ENCODE data around the gene CARNS1.

Gene CARNS1, protein sequence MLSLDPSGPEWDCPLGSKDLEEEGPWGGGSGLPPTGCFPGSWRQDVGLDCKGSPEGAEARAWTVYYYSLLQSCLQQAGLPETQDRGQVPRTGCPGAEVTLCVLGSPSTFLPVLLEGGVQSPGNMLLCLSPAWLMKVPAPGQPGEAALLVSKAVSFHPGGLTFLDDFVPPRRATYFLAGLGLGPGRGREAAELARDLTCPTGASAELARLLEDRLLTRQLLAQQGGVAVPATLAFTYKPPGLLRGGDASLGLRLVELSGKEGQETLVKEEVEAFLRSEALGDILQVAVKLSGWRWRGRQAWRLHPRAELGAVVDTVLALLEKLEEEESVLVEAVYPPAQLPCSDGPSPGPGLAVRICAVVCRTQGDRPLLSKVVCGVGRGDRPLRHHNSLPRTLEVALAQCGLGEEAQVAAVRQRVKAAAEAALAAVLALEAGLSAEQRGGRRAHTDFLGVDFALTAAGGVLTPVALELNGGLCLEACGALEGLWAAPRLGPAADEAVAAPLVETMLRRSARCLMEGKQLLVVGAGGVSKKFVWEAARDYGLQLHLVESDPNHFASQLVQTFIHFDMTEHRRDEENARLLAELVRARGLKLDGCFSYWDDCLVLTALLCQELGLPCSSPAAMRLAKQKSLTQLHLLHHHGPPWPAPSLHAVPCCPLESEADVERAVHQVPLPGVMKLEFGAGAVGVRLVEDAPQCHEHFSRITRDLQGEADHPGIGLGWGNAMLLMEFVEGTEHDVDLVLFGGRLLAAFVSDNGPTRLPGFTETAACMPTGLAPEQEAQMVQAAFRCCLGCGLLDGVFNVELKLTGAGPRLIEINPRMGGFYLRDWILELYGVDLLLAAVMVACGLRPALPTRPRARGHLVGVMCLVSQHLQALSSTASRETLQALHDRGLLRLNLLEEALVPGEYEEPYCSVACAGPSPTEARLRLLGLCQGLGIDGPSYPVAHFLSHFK

DNA sequence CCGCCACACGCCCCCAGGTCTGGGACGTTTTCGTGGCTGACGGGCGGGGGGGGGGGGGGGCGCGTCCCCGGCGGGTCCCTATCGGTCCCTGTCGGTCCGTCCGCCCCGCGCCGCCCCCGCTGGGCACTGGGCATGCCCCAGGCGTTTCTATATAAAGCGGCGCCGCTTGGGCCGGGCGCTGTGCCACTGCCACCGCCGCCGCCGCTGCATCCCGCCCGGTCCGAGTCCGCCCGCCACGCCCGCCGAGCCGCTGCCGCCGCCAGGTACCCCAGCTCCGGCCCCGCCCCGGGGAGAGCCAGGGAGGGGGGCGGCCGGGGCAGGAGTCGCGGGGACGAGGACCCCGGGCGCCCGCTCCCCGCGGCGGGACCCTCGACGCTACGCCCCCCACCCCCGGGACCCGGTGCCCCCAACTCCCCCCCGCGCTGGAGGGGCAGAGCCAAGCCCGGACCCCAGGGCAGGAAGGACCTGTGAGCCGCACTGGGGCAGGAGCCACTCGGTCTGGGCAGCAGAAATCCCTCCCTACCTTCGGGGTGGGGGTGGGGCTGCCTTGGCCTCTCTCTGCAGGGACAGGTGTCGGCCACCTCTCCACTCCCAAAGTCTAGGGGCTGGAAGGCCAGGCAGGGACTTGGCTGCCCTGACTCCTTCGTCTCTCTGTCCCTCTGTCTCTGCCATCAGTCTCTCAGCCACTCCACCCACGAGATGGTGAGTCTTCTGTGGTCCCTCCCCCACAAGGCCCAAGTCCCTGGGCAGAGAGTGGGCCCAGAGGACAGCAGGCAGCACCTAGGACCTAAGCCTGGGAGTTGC lies at the start of gene CARNS1:
CARNS1 (plus strand) TSS at position 178 of the 804 bp plus-strand sequence; CDS start at position 700, 522 bp downstream.
- no peak for DNase-seq

DNA sequence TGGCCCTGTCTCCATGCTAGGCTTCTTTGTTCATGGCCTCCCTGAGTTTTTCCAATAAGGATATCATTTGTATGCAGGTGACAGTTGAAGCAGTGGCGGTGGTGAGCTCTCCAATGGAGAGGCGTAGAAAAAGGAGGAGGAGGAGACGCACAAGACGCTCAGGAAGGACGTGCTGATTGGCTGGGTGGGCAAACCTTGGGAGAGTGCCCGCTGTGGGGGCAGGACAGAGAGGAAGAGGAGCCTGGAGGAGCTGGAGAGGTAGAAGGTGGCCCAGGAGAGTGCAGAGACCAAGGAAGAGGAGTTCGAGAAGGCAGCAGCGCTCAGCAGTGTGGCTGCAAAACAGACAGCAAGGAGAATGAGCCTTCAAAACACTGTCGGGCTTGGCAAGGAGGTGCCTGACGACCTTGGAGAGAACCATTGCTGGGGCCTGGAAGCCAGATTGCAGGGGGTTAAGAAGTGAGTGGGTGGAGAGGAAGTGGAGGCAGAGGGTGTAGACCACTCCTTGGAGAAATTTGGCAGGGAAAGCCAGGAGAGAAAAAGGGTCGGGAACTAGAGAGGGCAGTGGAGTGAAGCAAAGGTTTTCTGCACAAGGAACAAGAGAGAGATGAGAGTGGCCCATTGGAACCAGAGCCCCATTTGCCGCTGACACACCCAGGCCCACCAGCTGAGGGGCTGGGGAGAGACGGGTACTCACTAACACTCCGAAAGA lies 49.6 kb upstream of the CARNS1 start:
- DNase-seq, result no peak

DNA sequence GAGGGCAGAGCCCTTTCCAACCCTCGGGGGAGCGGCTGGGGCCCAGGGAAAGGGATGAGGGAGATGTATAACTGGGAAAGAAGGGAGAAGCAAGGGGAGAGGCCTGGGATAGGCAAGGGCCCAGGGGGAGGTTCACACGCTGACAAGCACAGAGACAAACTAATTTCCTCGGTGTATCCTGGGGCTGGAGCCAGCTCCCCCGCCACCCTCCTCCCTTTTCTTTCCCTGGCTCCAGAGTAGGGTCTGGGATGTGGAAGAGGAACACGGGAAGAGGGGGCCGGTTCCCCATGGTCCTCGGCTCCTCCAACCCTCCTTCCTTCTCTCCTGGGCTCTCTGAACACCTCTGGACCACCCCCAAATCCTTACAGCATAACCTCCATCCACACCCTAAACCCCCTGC lies 48.9 kb upstream of the CARNS1 start:
- DNase-seq, result no peak

DNA sequence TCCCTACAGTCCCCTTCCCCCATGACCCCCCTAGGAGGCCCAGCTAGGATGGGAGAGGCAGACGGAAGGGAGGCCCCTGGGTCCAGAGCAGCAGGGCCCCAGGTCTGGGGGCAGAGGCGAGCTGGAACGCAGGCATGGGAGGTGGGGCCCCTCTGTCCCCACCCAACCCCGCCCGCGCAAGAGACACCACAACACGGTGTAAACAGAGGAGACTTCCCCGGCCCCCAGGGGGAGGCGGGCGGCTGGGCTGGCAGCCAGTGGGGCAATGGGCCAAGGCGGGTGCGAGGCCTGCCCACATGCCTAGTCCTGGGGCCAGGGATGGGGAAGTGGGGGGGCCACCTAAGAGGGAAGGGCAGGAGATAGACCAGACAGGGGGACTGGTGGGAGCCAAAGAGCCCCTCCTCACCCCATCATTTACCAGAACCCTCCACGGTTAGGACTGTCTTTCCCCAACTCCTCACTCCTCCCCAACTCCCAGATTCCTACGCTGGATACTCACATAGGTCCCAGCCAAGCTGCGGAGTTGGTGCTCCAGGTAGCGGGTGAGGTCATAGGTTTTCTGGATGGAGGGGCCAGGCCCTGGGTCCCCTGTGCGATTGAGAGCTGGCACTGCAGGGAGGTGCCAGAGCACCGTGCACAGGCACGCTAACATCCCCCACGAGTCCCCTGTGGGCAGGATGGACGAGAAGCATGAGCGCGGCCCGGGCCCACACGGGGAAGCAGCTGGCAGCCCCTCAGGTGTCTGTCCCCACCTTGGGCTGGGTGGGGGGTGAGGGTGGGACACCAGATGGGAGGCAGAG lies 48.3 kb upstream of the CARNS1 start:
- no peak for DNase-seq

DNA sequence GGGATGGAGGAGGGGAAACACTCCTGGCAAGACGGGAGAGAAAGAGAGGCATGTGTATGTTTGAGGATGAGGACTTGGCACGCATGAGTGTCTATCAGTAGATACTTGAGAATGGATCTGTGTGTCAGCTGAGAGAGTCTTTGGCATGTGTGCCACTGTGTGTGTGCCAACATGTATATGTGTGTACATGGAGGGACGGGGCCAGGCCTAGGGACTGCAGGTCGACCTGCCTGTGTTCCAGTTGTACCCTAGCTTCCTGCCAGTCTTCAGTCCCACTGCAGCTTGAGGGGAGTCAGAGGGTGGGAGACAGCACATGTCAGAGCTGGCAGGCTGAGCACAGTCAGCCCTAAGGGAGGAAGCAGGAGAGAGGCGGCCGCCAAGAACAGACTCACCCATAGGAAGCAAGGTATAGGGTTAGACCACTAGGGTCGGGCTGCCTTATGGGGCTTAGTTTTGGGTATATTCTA lies 47.7 kb upstream of the CARNS1 start:
- DNase-seq, result no peak

DNA sequence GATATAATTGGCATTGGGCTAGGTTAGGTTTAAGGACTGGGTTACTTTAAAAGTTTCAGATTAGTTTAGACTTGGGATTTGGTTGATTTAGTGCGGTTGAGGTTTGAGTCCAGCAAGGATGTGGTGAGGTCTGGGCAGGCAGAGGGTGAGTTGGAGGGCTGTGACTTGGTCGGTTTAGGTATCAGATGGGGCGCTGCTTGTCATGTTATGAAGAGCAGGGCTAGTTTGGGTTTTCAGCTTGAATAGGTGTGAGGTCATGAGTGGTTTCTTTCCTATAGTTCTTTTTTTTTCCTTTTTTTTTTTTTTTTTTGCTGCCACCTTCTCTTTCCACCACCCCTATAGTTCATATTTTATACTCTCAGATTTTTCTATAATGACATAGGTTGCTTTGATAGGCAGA lies 46.9 kb upstream of the CARNS1 start:
- DNase-seq, result no peak

DNA sequence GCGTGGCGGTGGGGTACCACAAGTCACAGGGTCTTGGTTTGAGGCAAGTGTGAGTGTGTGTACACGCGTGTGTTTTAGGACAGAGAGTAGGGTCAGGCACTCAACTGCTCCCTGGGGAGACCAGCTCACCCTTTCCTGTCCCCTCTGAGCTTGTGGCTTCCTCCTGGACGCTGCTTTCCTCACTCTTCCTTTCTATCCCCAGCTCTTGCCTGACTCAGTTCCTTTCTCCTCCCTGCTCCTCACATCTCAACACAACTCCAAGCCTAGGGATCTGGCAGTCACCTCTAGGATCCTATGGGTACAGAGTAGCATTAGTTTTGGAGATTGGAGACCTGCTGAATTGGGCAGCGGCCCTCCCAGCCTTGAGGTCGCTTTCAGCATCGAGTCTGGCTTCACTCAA lies 46.2 kb upstream of the CARNS1 start:
- no peak for DNase-seq

DNA sequence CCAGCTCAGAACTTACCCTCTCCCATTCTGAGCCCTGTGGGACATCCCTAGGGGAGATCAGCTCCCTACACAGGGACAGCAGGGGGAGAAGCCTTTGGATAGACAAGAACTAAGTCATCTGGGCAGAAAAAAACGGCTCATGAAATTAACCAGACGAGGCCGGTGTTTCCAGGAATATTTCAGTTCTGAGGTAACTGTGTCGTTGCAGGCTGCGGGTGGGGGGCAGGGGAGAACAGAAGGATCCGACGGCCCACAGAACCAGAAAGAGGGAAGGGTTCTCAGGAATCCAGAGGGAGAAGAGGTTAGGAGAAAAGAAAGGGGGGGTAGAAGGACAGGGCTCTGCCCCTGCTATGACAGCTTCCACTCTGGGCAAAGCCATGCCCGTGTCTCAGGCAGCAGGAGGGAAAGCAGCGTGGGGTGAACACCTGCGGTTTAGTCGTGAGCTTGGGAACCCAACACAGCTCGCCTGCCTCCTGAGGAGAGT lies 45.6 kb upstream of the CARNS1 start:
- DNase-seq, result no peak

DNA sequence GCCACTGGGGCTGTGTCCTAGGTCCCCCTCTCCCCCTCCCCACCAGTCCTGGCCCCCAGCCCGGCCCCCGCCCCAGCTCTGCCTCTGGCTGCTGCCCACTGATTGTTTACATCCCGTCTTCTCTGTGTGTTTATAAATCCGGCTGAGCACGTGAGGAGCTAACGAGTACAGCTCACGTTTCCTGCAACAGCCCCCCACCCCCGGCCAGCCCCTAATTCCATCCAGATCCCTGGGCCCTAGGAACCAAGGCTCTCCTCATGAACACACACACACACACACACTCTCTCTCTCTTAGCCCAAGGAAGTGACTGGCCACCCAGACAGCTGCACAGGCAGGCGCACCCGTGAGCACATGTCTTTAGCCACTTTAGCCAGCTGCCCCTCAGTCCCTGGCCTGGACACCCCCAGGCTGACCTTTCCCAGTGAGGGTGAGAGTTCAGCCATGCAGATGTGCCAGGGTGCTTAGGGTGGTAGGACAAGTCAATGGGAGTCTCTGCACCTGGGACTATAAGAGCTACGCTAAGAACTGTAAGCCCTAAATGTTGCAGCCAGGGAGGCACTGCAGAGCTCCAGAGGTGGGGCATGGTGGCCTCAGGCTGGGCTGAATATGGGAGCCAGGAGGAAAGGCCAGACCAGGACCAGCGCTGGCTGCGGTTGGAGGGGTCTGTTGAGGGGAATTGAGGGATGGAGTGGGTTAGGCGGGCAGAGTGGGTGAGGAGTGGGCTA lies 45.0 kb upstream of the CARNS1 start:
- DNase-seq, result no peak

DNA sequence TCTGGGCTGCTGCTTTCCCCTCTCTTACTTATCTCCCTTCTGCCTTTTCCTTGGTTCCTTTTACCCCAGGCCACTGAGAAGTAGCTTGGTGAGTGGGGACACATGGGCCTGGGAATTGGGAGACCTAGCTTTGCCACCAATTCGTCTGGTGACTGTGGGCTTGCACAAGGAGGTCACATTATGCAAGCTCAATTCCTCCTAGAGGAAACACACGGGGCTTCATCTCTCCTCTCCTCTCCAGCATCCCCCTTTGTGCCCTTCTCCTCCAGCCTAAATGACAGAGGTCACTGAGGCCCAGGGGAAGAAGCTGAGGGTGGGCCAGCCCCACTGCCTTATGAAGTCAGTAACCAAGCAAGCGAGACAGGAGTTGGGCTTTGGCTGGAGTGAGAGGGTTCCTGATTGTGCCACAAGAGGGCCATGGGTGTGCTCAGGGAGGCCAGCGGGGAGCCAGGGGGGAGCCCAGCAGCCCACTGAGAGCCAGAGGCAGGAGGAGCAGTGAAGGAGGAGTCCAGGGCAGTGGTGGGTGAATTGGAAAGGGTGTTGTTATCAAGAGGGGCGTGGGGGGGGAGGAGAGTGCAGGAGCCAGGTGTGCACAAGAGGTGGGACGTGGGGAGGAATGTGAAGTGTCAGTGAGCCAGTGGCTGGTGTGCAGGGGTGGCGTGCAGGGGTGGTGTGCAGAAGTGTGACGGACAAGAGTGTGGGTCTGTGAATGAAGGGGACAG lies 44.1 kb upstream of the CARNS1 start:
- DNase-seq, result peak; percentile 68 to 75

DNA sequence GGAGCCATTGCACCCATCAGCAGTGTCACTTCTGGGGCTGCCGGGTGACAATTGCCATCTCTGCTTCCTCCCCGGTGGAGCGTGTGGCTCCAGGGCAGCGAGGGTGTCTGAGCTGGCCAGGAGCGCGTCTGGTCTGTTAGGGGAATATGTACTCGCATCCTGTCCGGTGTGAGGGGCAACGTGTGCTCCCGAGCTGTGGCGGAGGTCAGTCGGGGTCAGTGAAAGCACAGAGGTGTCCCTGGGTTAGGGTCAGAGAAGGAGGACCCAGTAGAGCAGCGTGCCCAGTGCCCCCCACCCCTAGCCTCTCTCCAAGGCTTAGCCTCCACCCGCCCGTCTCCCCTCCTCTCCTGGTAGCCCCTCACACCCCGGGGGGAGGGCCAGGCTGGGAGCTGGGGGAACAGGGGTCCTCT lies 43.6 kb upstream of the CARNS1 start:
- DNase-seq, result no peak

DNA sequence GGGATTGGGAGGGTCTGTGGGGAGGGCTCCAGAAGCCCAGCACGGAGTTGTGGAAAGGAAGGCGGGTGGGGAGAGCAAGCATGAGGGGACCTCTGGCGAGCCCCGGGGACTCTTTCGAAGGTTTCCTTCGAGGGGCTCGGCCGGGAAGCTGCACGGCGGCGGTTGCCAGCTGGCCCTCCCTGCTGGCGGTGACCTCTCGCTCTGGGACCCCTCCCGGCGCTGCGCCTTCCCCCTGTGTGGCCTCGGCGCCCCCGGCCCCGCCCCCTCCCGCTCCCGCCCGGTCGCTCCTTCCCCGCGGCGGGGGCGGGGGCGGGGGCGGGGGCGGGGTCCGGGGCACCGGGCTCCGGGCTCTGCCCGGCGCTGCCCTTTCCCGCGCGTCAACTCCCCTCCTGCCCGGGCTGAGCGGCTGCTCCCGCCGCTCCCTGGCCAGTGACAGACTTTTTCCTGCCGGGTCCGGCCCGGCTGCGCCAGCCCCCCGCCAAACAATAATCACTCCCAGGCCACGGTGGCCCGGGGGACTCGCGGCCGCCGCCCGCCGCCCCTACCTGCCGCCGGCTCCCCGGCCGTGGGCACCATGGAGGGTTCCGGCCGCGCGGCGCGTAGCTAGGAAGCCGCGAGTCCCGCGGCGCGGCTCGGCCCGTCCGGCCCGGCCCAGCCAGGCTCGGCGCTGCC lies 43.0 kb upstream of the CARNS1 start:
- DNase-seq, result no peak

DNA sequence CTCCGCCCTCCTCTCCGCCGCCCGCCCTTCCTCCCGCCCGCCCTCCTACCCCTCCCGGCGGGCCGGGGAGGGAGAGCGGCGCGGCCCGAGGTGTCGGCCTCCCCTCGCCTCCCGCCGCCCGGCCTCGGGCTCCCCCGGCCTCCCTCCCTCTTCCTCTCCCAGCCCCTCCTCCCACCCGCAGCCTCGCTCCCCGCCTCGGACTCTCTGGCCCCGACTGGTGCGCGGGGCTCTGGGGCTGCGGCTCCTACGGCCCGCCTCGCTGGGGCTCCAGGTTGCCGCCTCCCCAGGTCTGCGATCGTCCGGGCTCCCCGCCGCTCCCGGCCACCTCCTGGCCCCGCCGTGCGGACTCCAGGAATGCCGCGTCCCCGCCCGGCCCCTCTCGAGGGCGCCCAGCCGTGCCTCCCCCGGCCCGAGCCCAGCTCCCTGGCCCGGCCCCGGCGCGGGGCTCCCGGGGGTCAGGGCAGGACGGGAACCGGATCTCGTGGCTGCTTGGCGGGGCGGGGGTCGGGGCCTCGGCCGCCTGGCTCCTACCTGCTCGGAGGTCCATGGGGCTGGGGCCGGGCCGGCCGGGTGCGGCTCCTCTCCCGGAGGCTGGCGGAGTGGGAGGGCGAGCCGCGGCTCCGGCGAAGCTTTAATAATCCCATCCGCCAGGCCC lies 42.4 kb upstream of the CARNS1 start, which contains the start of gene CLCF1:
CLCF1 (minus strand) TSS at position 606 of the 655 bp plus-strand sequence; CDS start at position 547, 59 bp downstream.
- DNase-seq, result peak; percentile 24 to 31

DNA sequence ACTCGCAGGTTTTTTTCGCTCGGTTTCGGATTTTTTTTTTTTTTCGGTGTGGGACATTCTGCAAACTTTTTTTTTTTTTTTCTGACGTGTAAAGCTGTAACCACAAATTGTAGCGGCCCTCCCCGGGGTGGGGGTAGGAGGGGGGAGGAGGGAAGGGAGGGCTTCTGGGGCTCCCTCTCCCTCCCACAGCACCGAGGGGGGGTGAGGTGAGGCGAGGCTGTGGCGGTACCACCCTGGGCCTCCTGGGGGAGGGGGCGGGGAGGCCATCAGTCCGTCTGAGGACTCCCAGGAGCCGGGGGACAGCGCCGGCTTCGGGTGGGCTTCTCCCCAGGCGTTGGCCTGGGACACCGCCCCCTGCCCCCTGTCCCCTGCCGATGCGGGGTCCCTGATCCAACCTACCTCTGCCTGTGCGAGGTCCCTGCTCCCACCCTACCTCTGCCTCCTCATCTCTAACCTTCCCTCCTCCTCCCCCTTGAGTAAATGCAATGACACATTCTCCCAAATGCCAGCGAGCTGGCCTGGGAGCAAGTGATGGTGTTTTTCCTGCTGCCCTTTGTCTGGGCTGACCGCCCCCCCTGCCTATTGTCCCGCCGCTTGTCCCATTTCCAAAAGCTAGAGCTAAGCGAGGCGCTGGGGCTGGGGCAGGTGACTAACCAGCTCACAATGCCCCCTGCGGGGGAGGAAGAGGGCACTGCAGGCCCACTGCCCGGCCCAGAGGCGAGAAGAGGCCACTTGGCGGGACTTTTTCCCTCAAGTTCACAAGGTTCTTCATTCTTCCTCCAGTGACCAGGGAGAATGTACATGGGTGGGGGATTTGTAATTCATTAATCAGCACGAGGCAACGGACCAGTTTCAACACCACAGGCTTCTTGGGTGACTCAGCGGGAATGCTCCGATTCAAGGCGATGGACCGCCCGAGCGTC lies 41.6 kb upstream of the CARNS1 start:
- DNase-seq, result peak; percentile 68 to 72

DNA sequence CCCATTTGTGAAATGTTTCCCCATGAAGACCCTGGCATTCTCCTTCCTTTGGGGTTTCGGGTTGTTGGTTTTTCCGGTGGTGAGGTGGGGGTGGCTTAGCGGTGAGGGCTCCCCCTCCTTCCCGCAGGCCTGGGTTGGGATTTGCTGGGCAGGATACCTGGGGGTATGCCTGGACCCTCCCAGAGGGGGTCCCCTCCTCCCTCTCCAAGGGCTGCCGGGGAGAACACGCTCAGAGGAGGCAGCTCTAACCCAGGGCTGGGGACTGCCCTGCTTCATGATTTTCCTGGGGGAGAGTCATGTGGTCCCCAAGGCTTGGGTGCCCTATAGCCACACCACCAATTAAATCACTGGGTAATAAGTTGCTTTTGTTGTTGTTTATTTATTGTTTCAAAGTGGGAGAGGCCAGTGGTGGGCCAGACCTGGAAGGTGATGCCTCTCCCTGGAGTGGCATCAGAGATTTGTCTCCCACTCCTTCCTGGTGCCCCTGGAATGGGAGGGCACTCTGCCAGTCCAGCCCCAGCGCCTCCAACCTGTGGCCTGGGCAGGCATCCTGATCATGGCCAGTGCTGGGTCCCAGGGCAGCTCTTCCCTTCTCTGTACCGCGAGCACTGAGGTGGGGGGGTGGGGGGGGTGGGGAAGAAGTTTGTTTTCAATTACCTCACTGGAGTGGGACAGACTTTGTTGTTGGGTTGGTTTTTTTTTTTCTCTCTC lies 40.8 kb upstream of the CARNS1 start:
- DNase-seq, result no peak

DNA sequence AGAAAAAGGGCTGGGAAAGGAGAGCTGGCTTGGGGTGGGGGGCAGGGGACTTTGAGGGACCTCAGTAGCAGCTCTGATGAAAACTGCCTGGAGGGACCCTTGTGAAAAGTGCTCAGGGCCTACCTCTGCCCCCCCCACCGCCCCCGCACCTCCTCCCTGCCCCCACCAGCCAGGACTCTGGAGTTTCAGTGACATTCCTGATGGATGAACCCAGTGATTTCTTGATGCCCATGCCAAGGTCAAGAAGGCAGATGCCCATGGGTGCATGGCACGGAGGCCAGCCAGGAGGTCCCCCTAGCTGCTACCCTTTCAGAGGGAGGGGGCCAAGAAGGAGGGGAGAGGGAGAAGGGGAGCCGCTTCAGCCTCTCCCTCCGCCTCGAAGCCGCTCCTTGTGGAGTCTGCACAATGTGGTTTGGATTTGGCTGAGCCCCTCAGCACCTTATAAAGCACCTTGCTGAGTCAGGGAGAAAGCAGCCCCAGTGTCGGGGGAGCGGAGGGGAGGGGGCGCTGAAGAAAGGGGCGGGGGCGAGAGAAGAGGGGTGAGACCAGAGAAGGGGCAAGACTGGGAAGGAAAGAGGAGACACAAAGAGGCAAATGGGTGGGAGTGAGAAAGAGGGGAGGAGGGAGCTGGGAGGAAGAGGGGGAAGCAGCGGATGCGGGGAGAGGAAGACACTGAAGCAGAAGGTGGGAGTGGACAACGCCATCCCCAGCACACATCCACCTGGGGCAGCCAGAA lies 40.0 kb upstream of the CARNS1 start:
- no peak for DNase-seq
